HEK293 (cell line): ENCODE results near the gene BLM.

ENCODE experiments used
- PBX3 ChIP-seq: sonication (generic); formaldehyde crosslinking; IDR thresholded peaks from 2 replicates; pipeline ENCODE4 v1.8.1; 2022; ENCODE audit warnings: mild to moderate bottlenecking, moderate library complexity, missing genetic modification reagents
- ZNF792 ChIP-seq: fragments of 450-650 bp; formaldehyde crosslinking; IDR thresholded peaks from 2 replicates; pipeline ENCODE4 v1.5.1; 2016; ENCODE audit warnings: missing biosample characterization, missing genetic modification characterization

- TF ChIP-seq ZNF792 (tag by site-specific recombination) (no peak), PBX3 (no peak)
Observed at GRCh38 chr15:90857883-90858443, 140.8 kb downstream of the BLM start.
